NCI-H524 treated with DMSO at 0.1 percent for 48 hours (cell line): Measurements from ENCODE around the gene LAMC2.
"Not testable (repeated sequence)": the region's sequence is repeated elsewhere in the genome, so short reads cannot be mapped to it uniquely, and the experiment has no call there.

Source experiments
- DNase-seq: peaks from one replicate; lab custom pipeline; 2025; lab: John Stamatoyannopoulos, UW

The LAMC2 gene

GRCh38 chr1:183238071-183238470 lies 52.0 kb downstream of the LAMC2 start:
- no peak for DNase-seq

GRCh38 chr1:183239220-183239742 lies 53.2 kb downstream of the LAMC2 start:
- DNase-seq = no peak

- no peak for DNase-seq
Measured at GRCh38 chr1:183239793-183240525, 53.9 kb downstream of the LAMC2 start.

GRCh38 chr1:183240526-183240825 lies 54.4 kb downstream of the LAMC2 start:
- no peak for DNase-seq

GRCh38 chr1:183240853-183241252 lies 54.8 kb downstream of the LAMC2 start:
- DNase-seq = not testable (repeated sequence)

GRCh38 chr1:183241471-183241870 lies 55.4 kb downstream of the LAMC2 start:
- DNase-seq = no peak

- no peak for DNase-seq
Measured at GRCh38 chr1:183242556-183242955, 56.5 kb downstream of the LAMC2 start.

GRCh38 chr1:183243161-183244050 lies 57.3 kb downstream of the LAMC2 start:
- DNase-seq = no peak

GRCh38 chr1:183244466-183244865 lies 58.4 kb downstream of the LAMC2 start:
- DNase-seq = peak; percentile 26

GRCh38 chr1:183245357-183245756 lies 59.3 kb downstream of the LAMC2 start:
- no peak for DNase-seq

- no peak for DNase-seq
Measured at GRCh38 chr1:183246436-183246835, 60.4 kb downstream of the LAMC2 start.

- no peak for DNase-seq
Measured at GRCh38 chr1:183247066-183247465, 61.0 kb downstream of the LAMC2 start.

GRCh38 chr1:183247484-183247883 lies 61.4 kb downstream of the LAMC2 start:
- DNase-seq = no peak

- no peak for DNase-seq
Measured at GRCh38 chr1:183247931-183248330, 61.9 kb downstream of the LAMC2 start.

GRCh38 chr1:183248989-183249691 lies 63.1 kb downstream of the LAMC2 start:
- DNase-seq = no peak

GRCh38 chr1:183249941-183250452 lies 63.9 kb downstream of the LAMC2 start:
- DNase-seq = no peak

GRCh38 chr1:183251101-183251958 lies 65.3 kb downstream of the LAMC2 start:
- no peak for DNase-seq

GRCh38 chr1:183251959-183252450 lies 65.9 kb downstream of the LAMC2 start:
- no peak for DNase-seq

- DNase-seq = no peak
Measured at GRCh38 chr1:183255073-183255472, 69.0 kb downstream of the LAMC2 start.

- DNase-seq = no peak
Measured at GRCh38 chr1:183259924-183260323, 73.9 kb downstream of the LAMC2 start.

GRCh38 chr1:183262628-183263200 lies 76.7 kb downstream of the LAMC2 start:
- no peak for DNase-seq
